Glomerular endothelial cell (primary cell): ENCODE results near the gene NRARP. TPM values are rescaled to one million over a fixed set of nuclear protein-coding genes. Genes with fewer than 3 reads are reported as not detected.
"Not testable (repeated sequence)": the region's sequence is repeated elsewhere in the genome, so short reads cannot be mapped to it uniquely, and the experiment has no call there.

Experiments
- DNase-seq: peaks from one replicate; pipeline ENCODE4 v3.0.0-alpha.2; 2011; ENCODE audit warnings: low read depth, low spot score; ENCODE audit errors: extremely low read depth
- total RNA-seq: library from RNA; depleted of rRNA; stranded (reverse); fragments of >200 nt; gene quantifications from 2 replicates; pipeline ENCODE4 v1.2.3, GENCODE V29; 2015

Gene NRARP
- total RNA-seq, result 62.5 and 188 TPM in 2 replicates

- DNase-seq, result no peak
These were observed at the start of gene NRARP for GRCh38 chr9:137302118-137302448. Gene NRARP (minus strand): TSS chr9:137302271. CDS start chr9:137301928, 343 bp downstream.

GRCh38 chr9:137350696-137351584, 48.9 kb upstream of the NRARP start:
- no peak for DNase-seq

- DNase-seq, result no peak
These were observed 47.5 kb upstream of the NRARP start for GRCh38 chr9:137349471-137350033.

GRCh38 chr9:137348769-137349470, 46.8 kb upstream of the NRARP start:
- no peak for DNase-seq

- no peak for DNase-seq
These were observed 45.9 kb upstream of the NRARP start for GRCh38 chr9:137347928-137348327.

- no peak for DNase-seq
These were observed 40.4 kb upstream of the NRARP start for GRCh38 chr9:137342482-137342881.

- DNase-seq, result no peak
These were observed 39.2 kb upstream of the NRARP start for GRCh38 chr9:137341227-137341626.

- DNase-seq, result not testable (repeated sequence)
These were observed 37.9 kb upstream of the NRARP start for GRCh38 chr9:137339908-137340462.

GRCh38 chr9:137339045-137339907, 37.2 kb upstream of the NRARP start:
- no peak for DNase-seq

- DNase-seq, result no peak
These were observed 34.7 kb upstream of the NRARP start for GRCh38 chr9:137336735-137337134.

- no peak for DNase-seq
These were observed 31.1 kb upstream of the NRARP start for GRCh38 chr9:137333016-137333671.

- DNase-seq, result no peak
These were observed 29.9 kb upstream of the NRARP start for GRCh38 chr9:137331929-137332328.

GRCh38 chr9:137330689-137331088, 28.6 kb upstream of the NRARP start:
- DNase-seq, result no peak

- not testable (repeated sequence) for DNase-seq
These were observed 27.5 kb upstream of the NRARP start for GRCh38 chr9:137329590-137329989.

GRCh38 chr9:137327641-137328550, 25.8 kb upstream of the NRARP start:
- not testable (repeated sequence) for DNase-seq

GRCh38 chr9:137326445-137327065, 24.5 kb upstream of the NRARP start:
- DNase-seq, result no peak

- no peak for DNase-seq
These were observed 23.7 kb upstream of the NRARP start for GRCh38 chr9:137325799-137326198.

- DNase-seq, result no peak
These were observed 23.1 kb upstream of the NRARP start for GRCh38 chr9:137325124-137325523.
